Airway epithelial cell (primary cell): ENCODE results near the gene AKR1C2. TPM values are rescaled to one million over a fixed set of nuclear protein-coding genes. Genes with fewer than 3 reads are reported as not detected.

Experiments
- total RNA-seq: library from RNA; depleted of rRNA; stranded (reverse); fragments of >200 nt; gene quantifications from 2 replicates; pipeline ENCODE4 v1.2.3, GENCODE V29; 2015

The AKR1C2 gene
- total RNA-seq = 167 and 181 TPM in 2 replicates

GRCh38 chr10:5003127-5004029 is at the start of gene AKR1C2:
Gene AKR1C2 (minus strand): TSS chr10:5003857. CDS start chr10:5003835, 22 bp downstream.

GRCh38 chr10:4962876-4963814 is 40.5 kb downstream of the AKR1C2 start, which contains the start of gene AKR1C1:
Gene AKR1C1 (plus strand): TSS chr10:4963415. CDS start chr10:4963445, 30 bp downstream.

Other genes with a start within 250 kb of the AKR1C2 start
- 1.1 and 1.4 TPM in 2 replicates for gene AKR1E2, start 177.7 kb downstream of the AKR1C2 start, total RNA-seq
- gene AKR1C1, start 40.4 kb downstream of the AKR1C2 start, total RNA-seq = 49.7 and 63.3 TPM in 2 replicates
- 36.9 and 38.8 TPM in 2 replicates for gene AKR1C3, start 90.6 kb upstream of the AKR1C2 start, total RNA-seq
- not detected in 2 replicates for gene AKR1C8, start 181.3 kb upstream of the AKR1C2 start, total RNA-seq
- not detected in 2 replicates for gene AKR1C4, start 193.0 kb upstream of the AKR1C2 start, total RNA-seq